ENCODE measurements around the gene CHPT1. TPM values are rescaled to one million over a fixed set of nuclear protein-coding genes. Genes with fewer than 3 reads are reported as not detected.

The CHPT1 gene
- total RNA-seq, 1 donor from 2014 or later = 56.6 TPM

- intact Hi-C loops (cut with DNase I) = loop anchor here (5.0 kb wide), 1 partner anchor 356 kb away; the partner anchor contains the start of gene ARL1
- Histone ChIP-seq H3K4me1 (no peaks in the 10 kb centered on the region), H3K36me3 (peaks cover 8 to 24% of the 10 kb centered on the region in 2 donors), H3K27ac (no peak overlapping the region), H3K9me3 (no peaks in the 10 kb centered on the region), H3K4me3 (no peak overlapping the region), H3K27me3 (no peaks in the 10 kb centered on the region)
- DNase-seq (ENCODE audit: low spot score in 2 of 2) = no peak
- no peak for TF ChIP-seq CTCF (IDR thresholded peaks at IDR 0.05)
Measured at GRCh38 chr12:101763246-101763931, 65.9 kb downstream of the CHPT1 start.

- TF ChIP-seq CTCF (IDR thresholded peaks at IDR 0.05) = no peak
- Histone ChIP-seq H3K4me1 (no peaks in the 10 kb centered on the region), H3K27me3 (no peaks in the 10 kb centered on the region), H3K27ac (no peak overlapping the region), H3K4me3 (no peak overlapping the region), H3K9me3 (no peaks in the 10 kb centered on the region), H3K36me3 (peaks cover 6 to 24% of the 10 kb centered on the region in 2 donors)
- intact Hi-C loops (cut with DNase I) = loop anchor here (5.0 kb wide), 1 partner anchor 357 kb away; the partner anchor contains the start of gene ARL1
- no peak for DNase-seq (ENCODE audit: low spot score in 2 of 2)
Measured at GRCh38 chr12:101764051-101764792, 66.8 kb downstream of the CHPT1 start.

- DNase-seq (ENCODE audit: low spot score in 2 of 2) = no peak
- intact Hi-C loops (cut with DNase I) = no loop called here
- no peaks in the 10 kb centered on the region for H3K27me3 ChIP-seq
- H3K36me3 ChIP-seq = peaks cover 11 to 31% of the 10 kb centered on the region in 2 donors
- H3K4me1 ChIP-seq = no peaks in the 10 kb centered on the region
- H3K27ac ChIP-seq = no peak overlapping the region
- no peaks in the 10 kb centered on the region for H3K9me3 ChIP-seq
- no peak for TF ChIP-seq CTCF (IDR thresholded peaks at IDR 0.05)
- H3K4me3 ChIP-seq = no peak overlapping the region
Measured at GRCh38 chr12:101767537-101767936, 70.1 kb downstream of the CHPT1 start.

GRCh38 chr12:101768781-101769180, 71.3 kb downstream of the CHPT1 start:
- Histone ChIP-seq H3K4me1 (no peaks in the 10 kb centered on the region), H3K27me3 (no peaks in the 10 kb centered on the region), H3K36me3 (peaks cover 11 to 31% of the 10 kb centered on the region in 2 donors), H3K9me3 (no peaks in the 10 kb centered on the region), H3K27ac (no peak overlapping the region), H3K4me3 (no peak overlapping the region)
- no peak for TF ChIP-seq CTCF (IDR thresholded peaks at IDR 0.05)
- intact Hi-C loops (cut with DNase I) = no loop called here
- no peak for DNase-seq (ENCODE audit: low spot score in 2 of 2)

- Histone ChIP-seq H3K4me3 (no peak overlapping the region), H3K27ac (no peak overlapping the region), H3K4me1 (no peaks in the 10 kb centered on the region), H3K27me3 (no peaks in the 10 kb centered on the region), H3K36me3 (peaks cover 11 to 31% of the 10 kb centered on the region in 2 donors), H3K9me3 (no peaks in the 10 kb centered on the region)
- intact Hi-C loops (cut with DNase I) = no loop called here
- DNase-seq (ENCODE audit: low spot score in 2 of 2) = no peak
- no peak for TF ChIP-seq CTCF (IDR thresholded peaks at IDR 0.05)
Measured at GRCh38 chr12:101769865-101770264, 72.4 kb downstream of the CHPT1 start.
